SK-N-SH treated with all-trans-retinoic acid at 6 μM for 48 hours (cell line): ENCODE measurements around the gene ZBTB7C.

ENCODE experiments used
- ATAC-seq: fragments of 200-7000 bp; cut with Tn5 transposase; 3 replicates; pipeline ENCODE4 v1.9.1; 2020; ENCODE audit warnings: mild to moderate bottlenecking, moderate library complexity
- ARNTL ChIP-seq: fragments of 450-650 bp; formaldehyde crosslinking; IDR thresholded peaks from 2 replicates; pipeline ENCODE4 v1.5.0; 2020; ENCODE audit warnings: low read depth, mild to moderate bottlenecking, moderate library complexity, borderline replicate concordance
- BACH2 ChIP-seq: fragments of 250-450 bp; sonication (Bioruptor Pico); IDR thresholded peaks from 2 replicates; pipeline ENCODE4 v1.9.0; 2021; ENCODE audit warnings: mild to moderate bottlenecking, borderline replicate concordance
- CSDC2 ChIP-seq: fragments of 250-450 bp; sonication (Bioruptor Pico); IDR thresholded peaks from 2 replicates; pipeline ENCODE4 v1.5.0; 2020; ENCODE audit warnings: mild to moderate bottlenecking, moderate library complexity
- ESRRG ChIP-seq: fragments of 250-450 bp; sonication (Bioruptor Pico); IDR thresholded peaks from 2 replicates; pipeline ENCODE4 v1.6.1; 2021; ENCODE audit warnings: mild to moderate bottlenecking
- GLIS3 ChIP-seq: fragments of 250-450 bp; sonication (Bioruptor Pico); IDR thresholded peaks from 2 replicates; pipeline ENCODE4 v1.5.0; 2020; ENCODE audit warnings: mild to moderate bottlenecking, moderate library complexity
- ISL1 ChIP-seq: fragments of 250-450 bp; sonication (Bioruptor Pico); IDR thresholded peaks from 2 replicates; pipeline ENCODE4 v2.1.2; 2022; ENCODE audit warnings: mild to moderate bottlenecking, moderate library complexity
- OSR1 ChIP-seq: fragments of 250-450 bp; sonication (Bioruptor Pico); IDR thresholded peaks from 2 replicates; pipeline ENCODE4 v1.8.0; 2022; ENCODE audit warnings: moderate library complexity, mild to moderate bottlenecking, inconsistent platforms
- PPARA ChIP-seq: fragments of 250-450 bp; sonication (Bioruptor Pico); IDR thresholded peaks from 2 replicates; pipeline ENCODE4 v1.5.0; 2020; ENCODE audit warnings: mild to moderate bottlenecking, borderline replicate concordance
- RARB ChIP-seq: fragments of 250-450 bp; sonication (Bioruptor Pico); IDR thresholded peaks from 2 replicates; pipeline ENCODE4 v1.8.0; 2021; ENCODE audit warnings: mild to moderate bottlenecking, moderate library complexity
- TCF4 ChIP-seq: fragments of 250-450 bp; sonication (Bioruptor Pico); IDR thresholded peaks from 2 replicates; pipeline ENCODE4 v1.8.0; 2021; ENCODE audit warnings: mild to moderate bottlenecking, moderate library complexity, borderline replicate concordance
- TOX ChIP-seq: fragments of 250-450 bp; sonication (Bioruptor Pico); IDR thresholded peaks from 2 replicates; pipeline ENCODE4 v1.8.0; 2021; ENCODE audit warnings: mild to moderate bottlenecking, moderate library complexity, borderline replicate concordance
- ZC3H10 ChIP-seq: fragments of 250-450 bp; sonication (Bioruptor Pico); IDR thresholded peaks from 2 replicates; pipeline ENCODE4 v1.5.1; 2021; ENCODE audit warnings: mild to moderate bottlenecking, moderate library complexity
- ZFP3 ChIP-seq: fragments of 250-450 bp; sonication (Bioruptor Pico); IDR thresholded peaks from 2 replicates; pipeline ENCODE4 v1.5.0; 2020; ENCODE audit warnings: mild to moderate bottlenecking, moderate library complexity
- ZNF565 ChIP-seq: fragments of 450-650 bp; formaldehyde crosslinking; conservative IDR thresholded peaks from 2 replicates; pipeline ENCODE4 v1.5.0; 2020; ENCODE audit warnings: low read depth, mild to moderate bottlenecking, moderate library complexity
- ZNF8 ChIP-seq: fragments of 450-650 bp; formaldehyde crosslinking; IDR thresholded peaks from 2 replicates; pipeline ENCODE4 v1.5.0; 2020; ENCODE audit warnings: mild to moderate bottlenecking, moderate library complexity
- TF ChIP-seq, protein P1 (sequence below): fragments of 250-450 bp; sonication (Bioruptor Pico); IDR thresholded peaks from 2 replicates; pipeline ENCODE4 v1.8.0; 2021; ENCODE audit warnings: low read depth, mild to moderate bottlenecking, moderate library complexity, borderline replicate concordance
- TF ChIP-seq, protein P2 (sequence below): fragments of 250-450 bp; sonication (Bioruptor Pico); IDR thresholded peaks from 2 replicates; pipeline ENCODE4 v1.5.1; 2020; ENCODE audit warnings: low read depth, mild to moderate bottlenecking, moderate library complexity
- TF ChIP-seq, protein P3 (sequence below): fragments of 250-450 bp; sonication (Bioruptor Pico); IDR thresholded peaks from 2 replicates; pipeline ENCODE4 v1.5.1; 2021; ENCODE audit warnings: mild to moderate bottlenecking, moderate library complexity
- TF ChIP-seq, protein P4 (sequence below): fragments of 250-450 bp; sonication (Bioruptor Pico); IDR thresholded peaks from 2 replicates; pipeline ENCODE4 v1.8.0; 2020; ENCODE audit warnings: mild to moderate bottlenecking, moderate library complexity, borderline replicate concordance
- TF ChIP-seq, protein P5 (sequence below): fragments of 250-450 bp; sonication (Bioruptor Pico); IDR thresholded peaks from 2 replicates; pipeline ENCODE4 v1.5.0; 2020; ENCODE audit warnings: mild to moderate bottlenecking, moderate library complexity

ZBTB7C gene

DNA sequence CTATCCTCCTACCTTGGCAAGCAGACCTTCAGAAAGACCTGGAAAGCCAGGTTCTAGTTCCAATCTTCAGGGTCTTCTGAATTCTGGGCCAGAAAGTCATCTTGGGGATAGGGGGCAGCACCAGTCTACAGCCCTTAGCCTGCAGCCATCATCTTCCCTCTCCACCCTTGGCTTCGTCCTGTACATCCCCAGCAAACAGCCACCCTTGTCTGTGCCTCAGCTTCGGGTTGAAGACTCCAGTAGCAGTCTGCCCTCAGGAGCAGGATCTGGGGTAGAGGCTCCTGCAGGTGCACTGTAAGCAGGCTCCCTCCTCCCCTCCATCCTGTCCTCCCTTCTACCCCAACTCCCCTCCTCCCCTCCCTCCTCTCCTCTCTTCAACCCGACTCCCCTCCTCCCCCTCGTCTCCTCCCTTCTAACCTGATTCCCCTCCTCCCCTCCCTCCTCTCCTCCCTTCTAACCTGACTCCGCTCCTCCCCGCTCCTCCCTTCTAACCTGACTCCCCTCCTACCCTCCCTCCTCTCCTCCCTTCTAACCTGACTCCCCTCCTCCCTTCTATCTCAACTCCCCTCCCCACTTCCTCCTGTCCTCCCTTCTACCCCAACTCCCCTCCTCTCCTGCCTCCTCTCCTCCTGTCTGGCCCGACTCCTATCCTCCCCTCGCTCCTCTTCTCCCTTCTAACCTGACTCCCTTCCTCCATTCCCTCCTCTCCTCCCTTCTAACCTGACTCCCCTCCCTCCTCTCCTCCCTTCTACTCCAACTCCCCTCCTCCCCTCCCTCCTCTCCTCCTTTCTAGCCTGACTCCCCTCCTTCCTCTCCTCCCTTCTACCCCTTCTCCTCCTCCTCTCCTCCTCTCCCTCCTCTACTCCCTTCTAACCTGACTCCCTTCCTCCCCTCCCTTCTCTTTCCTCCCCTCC is 388.6 kb downstream of the ZBTB7C start:
- no peak for ATAC-seq
- TF ChIP-seq ZFP3 (CRISPR knock-in tag) = no peak
- no peak for TF ChIP-seq TCF4 (CRISPR knock-in tag)
- no peak for TF ChIP-seq RARB (CRISPR knock-in tag)
- TF ChIP-seq ISL1 (CRISPR knock-in tag) = no peak
- TF ChIP-seq, protein P1, sequence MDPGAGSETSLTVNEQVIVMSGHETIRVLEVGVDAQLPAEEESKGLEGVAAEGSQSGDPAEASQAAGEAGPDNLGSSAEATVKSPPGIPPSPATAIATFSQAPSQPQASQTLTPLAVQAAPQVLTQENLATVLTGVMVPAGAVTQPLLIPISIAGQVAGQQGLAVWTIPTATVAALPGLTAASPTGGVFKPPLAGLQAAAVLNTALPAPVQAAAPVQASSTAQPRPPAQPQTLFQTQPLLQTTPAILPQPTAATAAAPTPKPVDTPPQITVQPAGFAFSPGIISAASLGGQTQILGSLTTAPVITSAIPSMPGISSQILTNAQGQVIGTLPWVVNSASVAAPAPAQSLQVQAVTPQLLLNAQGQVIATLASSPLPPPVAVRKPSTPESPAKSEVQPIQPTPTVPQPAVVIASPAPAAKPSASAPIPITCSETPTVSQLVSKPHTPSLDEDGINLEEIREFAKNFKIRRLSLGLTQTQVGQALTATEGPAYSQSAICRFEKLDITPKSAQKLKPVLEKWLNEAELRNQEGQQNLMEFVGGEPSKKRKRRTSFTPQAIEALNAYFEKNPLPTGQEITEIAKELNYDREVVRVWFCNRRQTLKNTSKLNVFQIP (CRISPR knock-in tag) = no peak
- TF ChIP-seq, protein P2, sequence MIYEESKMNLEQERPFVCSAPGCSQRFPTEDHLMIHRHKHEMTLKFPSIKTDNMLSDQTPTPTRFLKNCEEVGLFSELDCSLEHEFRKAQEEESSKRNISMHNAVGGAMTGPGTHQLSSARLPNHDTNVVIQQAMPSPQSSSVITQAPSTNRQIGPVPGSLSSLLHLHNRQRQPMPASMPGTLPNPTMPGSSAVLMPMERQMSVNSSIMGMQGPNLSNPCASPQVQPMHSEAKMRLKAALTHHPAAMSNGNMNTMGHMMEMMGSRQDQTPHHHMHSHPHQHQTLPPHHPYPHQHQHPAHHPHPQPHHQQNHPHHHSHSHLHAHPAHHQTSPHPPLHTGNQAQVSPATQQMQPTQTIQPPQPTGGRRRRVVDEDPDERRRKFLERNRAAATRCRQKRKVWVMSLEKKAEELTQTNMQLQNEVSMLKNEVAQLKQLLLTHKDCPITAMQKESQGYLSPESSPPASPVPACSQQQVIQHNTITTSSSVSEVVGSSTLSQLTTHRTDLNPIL (CRISPR knock-in tag) = no peak
- TF ChIP-seq OSR1 (CRISPR knock-in tag) = no peak
- TF ChIP-seq PPARA = no peak
- TF ChIP-seq, protein P3, sequence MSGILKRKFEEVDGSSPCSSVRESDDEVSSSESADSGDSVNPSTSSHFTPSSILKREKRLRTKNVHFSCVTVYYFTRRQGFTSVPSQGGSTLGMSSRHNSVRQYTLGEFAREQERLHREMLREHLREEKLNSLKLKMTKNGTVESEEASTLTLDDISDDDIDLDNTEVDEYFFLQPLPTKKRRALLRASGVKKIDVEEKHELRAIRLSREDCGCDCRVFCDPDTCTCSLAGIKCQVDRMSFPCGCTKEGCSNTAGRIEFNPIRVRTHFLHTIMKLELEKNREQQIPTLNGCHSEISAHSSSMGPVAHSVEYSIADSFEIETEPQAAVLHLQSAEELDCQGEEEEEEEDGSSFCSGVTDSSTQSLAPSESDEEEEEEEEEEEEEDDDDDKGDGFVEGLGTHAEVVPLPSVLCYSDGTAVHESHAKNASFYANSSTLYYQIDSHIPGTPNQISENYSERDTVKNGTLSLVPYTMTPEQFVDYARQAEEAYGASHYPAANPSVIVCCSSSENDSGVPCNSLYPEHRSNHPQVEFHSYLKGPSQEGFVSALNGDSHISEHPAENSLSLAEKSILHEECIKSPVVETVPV (CRISPR knock-in tag) = no peak
- TF ChIP-seq TOX (CRISPR knock-in tag) = no peak
- TF ChIP-seq ZNF565 (CRISPR knock-in tag) = no peak
- no peak for TF ChIP-seq ZC3H10 (CRISPR knock-in tag)
- TF ChIP-seq BACH2 (CRISPR knock-in tag) = no peak
- TF ChIP-seq ZNF8 (CRISPR knock-in tag) = no peak
- TF ChIP-seq, protein P4, sequence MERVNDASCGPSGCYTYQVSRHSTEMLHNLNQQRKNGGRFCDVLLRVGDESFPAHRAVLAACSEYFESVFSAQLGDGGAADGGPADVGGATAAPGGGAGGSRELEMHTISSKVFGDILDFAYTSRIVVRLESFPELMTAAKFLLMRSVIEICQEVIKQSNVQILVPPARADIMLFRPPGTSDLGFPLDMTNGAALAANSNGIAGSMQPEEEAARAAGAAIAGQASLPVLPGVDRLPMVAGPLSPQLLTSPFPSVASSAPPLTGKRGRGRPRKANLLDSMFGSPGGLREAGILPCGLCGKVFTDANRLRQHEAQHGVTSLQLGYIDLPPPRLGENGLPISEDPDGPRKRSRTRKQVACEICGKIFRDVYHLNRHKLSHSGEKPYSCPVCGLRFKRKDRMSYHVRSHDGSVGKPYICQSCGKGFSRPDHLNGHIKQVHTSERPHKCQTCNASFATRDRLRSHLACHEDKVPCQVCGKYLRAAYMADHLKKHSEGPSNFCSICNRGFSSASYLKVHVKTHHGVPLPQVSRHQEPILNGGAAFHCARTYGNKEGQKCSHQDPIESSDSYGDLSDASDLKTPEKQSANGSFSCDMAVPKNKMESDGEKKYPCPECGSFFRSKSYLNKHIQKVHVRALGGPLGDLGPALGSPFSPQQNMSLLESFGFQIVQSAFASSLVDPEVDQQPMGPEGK (CRISPR knock-in tag) = no peak
- no peak for TF ChIP-seq CSDC2 (CRISPR knock-in tag)
- no peak for TF ChIP-seq GLIS3 (CRISPR knock-in tag)

DNA sequence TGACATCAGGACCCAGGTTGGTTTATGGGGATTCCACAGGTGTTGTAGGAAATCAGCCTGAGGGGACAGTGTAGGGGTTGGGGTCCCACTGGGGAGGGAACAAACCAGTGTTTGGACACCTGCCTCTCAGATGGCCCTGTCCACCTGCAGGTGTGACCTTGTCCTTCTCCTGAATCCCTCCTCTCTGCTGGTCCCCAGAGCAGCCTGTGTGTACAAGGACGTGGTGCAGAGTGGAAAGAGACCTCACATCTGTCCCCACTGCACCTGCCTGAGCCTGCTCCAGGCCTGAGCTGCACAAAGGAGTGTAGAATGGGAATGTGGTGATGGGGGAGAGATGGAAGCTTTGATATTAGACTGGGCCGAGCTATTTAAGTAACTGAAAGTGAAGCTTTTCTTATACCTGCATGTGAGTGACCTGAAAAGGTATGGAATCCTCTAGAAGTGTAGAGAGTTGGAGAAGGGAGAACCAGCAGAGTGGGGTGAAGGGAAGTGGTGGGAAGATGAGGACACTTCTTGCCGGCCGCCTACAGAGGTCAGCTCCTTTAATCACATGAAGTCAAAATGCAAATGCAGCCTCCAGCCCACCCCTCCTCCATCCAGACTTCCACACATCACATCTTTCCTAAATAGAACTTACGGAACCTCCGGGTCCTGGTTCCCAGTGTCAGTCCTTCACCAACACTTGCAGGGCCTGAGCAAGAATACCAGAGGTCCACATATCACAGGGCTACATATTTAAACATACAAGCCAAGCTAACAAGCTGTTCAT is 389.4 kb downstream of the ZBTB7C start:
- ATAC-seq = no peak
- TF ChIP-seq GLIS3 (CRISPR knock-in tag) (no peak), RARB (CRISPR knock-in tag) (no peak), ZNF8 (CRISPR knock-in tag) (no peak), ARNTL (CRISPR knock-in tag) (no peak), PPARA (no peak), ZC3H10 (CRISPR knock-in tag) (no peak), BACH2 (CRISPR knock-in tag) (no peak), ESRRG (CRISPR knock-in tag) (no peak)
- TF ChIP-seq, protein P3 (CRISPR knock-in tag) = no peak
- TF ChIP-seq, protein P5, sequence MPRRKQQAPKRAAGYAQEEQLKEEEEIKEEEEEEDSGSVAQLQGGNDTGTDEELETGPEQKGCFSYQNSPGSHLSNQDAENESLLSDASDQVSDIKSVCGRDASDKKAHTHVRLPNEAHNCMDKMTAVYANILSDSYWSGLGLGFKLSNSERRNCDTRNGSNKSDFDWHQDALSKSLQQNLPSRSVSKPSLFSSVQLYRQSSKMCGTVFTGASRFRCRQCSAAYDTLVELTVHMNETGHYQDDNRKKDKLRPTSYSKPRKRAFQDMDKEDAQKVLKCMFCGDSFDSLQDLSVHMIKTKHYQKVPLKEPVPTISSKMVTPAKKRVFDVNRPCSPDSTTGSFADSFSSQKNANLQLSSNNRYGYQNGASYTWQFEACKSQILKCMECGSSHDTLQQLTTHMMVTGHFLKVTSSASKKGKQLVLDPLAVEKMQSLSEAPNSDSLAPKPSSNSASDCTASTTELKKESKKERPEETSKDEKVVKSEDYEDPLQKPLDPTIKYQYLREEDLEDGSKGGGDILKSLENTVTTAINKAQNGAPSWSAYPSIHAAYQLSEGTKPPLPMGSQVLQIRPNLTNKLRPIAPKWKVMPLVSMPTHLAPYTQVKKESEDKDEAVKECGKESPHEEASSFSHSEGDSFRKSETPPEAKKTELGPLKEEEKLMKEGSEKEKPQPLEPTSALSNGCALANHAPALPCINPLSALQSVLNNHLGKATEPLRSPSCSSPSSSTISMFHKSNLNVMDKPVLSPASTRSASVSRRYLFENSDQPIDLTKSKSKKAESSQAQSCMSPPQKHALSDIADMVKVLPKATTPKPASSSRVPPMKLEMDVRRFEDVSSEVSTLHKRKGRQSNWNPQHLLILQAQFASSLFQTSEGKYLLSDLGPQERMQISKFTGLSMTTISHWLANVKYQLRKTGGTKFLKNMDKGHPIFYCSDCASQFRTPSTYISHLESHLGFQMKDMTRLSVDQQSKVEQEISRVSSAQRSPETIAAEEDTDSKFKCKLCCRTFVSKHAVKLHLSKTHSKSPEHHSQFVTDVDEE = no peak
